Mesenchymal stem cell (in vitro differentiated cells and primary cell): Measurements from ENCODE around the gene LMBRD2.
A peak's percentile ranks its signal among the peaks of the same experiment; 100 is the strongest.

Source experiments
- DNase-seq: peaks from one replicate; pipeline ENCODE4 v3.0.0-alpha.2; 2013
- H2AFZ ChIP-seq: one replicate; pipeline ENCODE4 v1.6.1; 2013; ENCODE audit warnings: low read depth, mild to moderate bottlenecking, control low read depth, inconsistent platforms, low read length, moderate library complexity
- H2AK5ac ChIP-seq: 2 replicates; pipeline ENCODE4 v1.6.1; 2013; ENCODE audit warnings: low read length, moderate library complexity, mild to moderate bottlenecking, inconsistent platforms; ENCODE audit not compliant: severe bottlenecking
- H2BK120ac ChIP-seq: one replicate; pipeline ENCODE4 v1.6.1; 2013; ENCODE audit warnings: low read depth, mild to moderate bottlenecking, inconsistent platforms, low read length, moderate library complexity
- H2BK12ac ChIP-seq, 2 experiments: one replicate each; pipeline ENCODE4 v1.6.1; 2013; ENCODE audit warnings: inconsistent platforms in 2 of 2, low read length in 2 of 2, mild to moderate bottlenecking in 2 of 2, moderate library complexity in 2 of 2, control low read depth in 1 of 2
- H2BK15ac ChIP-seq: one replicate; pipeline ENCODE4 v1.6.1; 2013; ENCODE audit warnings: mild to moderate bottlenecking, low read depth, inconsistent platforms; ENCODE audit not compliant: poor library complexity, severe bottlenecking
- H2BK5ac ChIP-seq: 2 replicates; pipeline ENCODE4 v1.6.1; 2013; ENCODE audit warnings: low read depth, mild to moderate bottlenecking, low read length, control low read depth, inconsistent platforms; ENCODE audit not compliant: poor library complexity, severe bottlenecking
- H3K14ac ChIP-seq, 2 experiments: one replicate each; pipeline ENCODE4 v1.6.1; 2013; ENCODE audit warnings: inconsistent platforms in 2 of 2, low read length in 2 of 2, control low read depth in 1 of 2, mild to moderate bottlenecking in 1 of 2, moderate library complexity in 1 of 2
- H3K18ac ChIP-seq, 2 experiments: one replicate each; pipeline ENCODE4 v1.6.1; 2013; ENCODE audit warnings: inconsistent platforms in 2 of 2, low read length in 2 of 2, control low read depth in 1 of 2, low read depth in 1 of 2, mild to moderate bottlenecking in 1 of 2
- H3K23ac ChIP-seq, 2 experiments: one replicate each; pipeline ENCODE4 v1.6.1; 2013; ENCODE audit warnings: inconsistent platforms in 2 of 2, low read length in 2 of 2, mild to moderate bottlenecking in 2 of 2, moderate library complexity in 2 of 2, control low read depth in 1 of 2
- H3K27ac ChIP-seq: 2 replicates; pipeline ENCODE4 v1.5.1; 2013; ENCODE audit warnings: mild to moderate bottlenecking, moderate library complexity, low read length, control low read depth, inconsistent platforms; ENCODE audit not compliant: poor library complexity, severe bottlenecking
- H3K27me3 ChIP-seq, 2 experiments: 2 replicates each; pipeline versions ENCODE4 v1.6.1 to v1.7.0; 2013; ENCODE audit warnings: low read length in 2 of 2, mild to moderate bottlenecking in 2 of 2, moderate library complexity in 2 of 2, control low read depth in 1 of 2, inconsistent platforms in 1 of 2; ENCODE audit not compliant: control insufficient read depth in 1 of 2, insufficient read depth in 1 of 2
- H3K36me3 ChIP-seq, 2 experiments: 2 replicates each; pipeline versions ENCODE4 v1.6.1 to v1.7.0; 2013; ENCODE audit warnings: low read length in 2 of 2, control low read depth in 1 of 2, inconsistent platforms in 1 of 2, low read depth in 1 of 2, mild to moderate bottlenecking in 1 of 2; ENCODE audit not compliant: insufficient read depth in 2 of 2, control insufficient read depth in 1 of 2
- H3K4ac ChIP-seq, 2 experiments: one replicate each; pipeline ENCODE4 v1.6.1; 2013; ENCODE audit warnings: inconsistent platforms in 2 of 2, low read length in 2 of 2, mild to moderate bottlenecking in 2 of 2, moderate library complexity in 2 of 2, control low read depth in 1 of 2, low read depth in 1 of 2
- H3K4me1 ChIP-seq: 2 replicates; pipeline ENCODE4 v1.6.1; 2013; ENCODE audit warnings: low read depth, low read length, control low read depth; ENCODE audit not compliant: control insufficient read depth, insufficient read depth
- H3K4me2 ChIP-seq: 2 replicates; pipeline ENCODE4 v1.6.1; 2013; ENCODE audit warnings: low read length, mild to moderate bottlenecking, inconsistent platforms; ENCODE audit not compliant: poor library complexity, severe bottlenecking
- H3K4me3 ChIP-seq, 2 experiments: 2 replicates each; pipeline versions ENCODE4 v1.5.1 to v1.7.0; 2013; ENCODE audit warnings: low read length in 2 of 2, mild to moderate bottlenecking in 2 of 2, control low read depth in 1 of 2, low read depth in 1 of 2; ENCODE audit not compliant: insufficient read depth in 1 of 2
- H3K79me1 ChIP-seq: replicated peaks from 2 replicates; pipeline ENCODE4 v1.6.1; 2013; ENCODE audit warnings: mild to moderate bottlenecking, control low read depth, low read length, inconsistent platforms; ENCODE audit not compliant: poor library complexity, severe bottlenecking
- H3K9ac ChIP-seq: 2 replicates; pipeline ENCODE4 v1.7.0; 2013; ENCODE audit warnings: mild to moderate bottlenecking, low read length, moderate library complexity
- H3K9me3 ChIP-seq: 2 replicates; pipeline ENCODE4 v1.7.0; 2013; ENCODE audit warnings: mild to moderate bottlenecking, low read length; ENCODE audit not compliant: control insufficient read depth
- H4K8ac ChIP-seq: one replicate; pipeline ENCODE4 v1.6.1; 2013; ENCODE audit warnings: inconsistent platforms, mild to moderate bottlenecking, low read length, moderate library complexity
- H4K91ac ChIP-seq: one replicate; pipeline ENCODE4 v1.6.1; 2013; ENCODE audit warnings: mild to moderate bottlenecking, low read length, inconsistent platforms
- WGBS: methylation state at CpG from one replicate; pipeline ENCODE4 v1.1.7; 2013; ENCODE audit warnings: mixed read lengths; 5-methylcytosine and 5-hydroxymethylcytosine counted together

Gene LMBRD2

DNA sequence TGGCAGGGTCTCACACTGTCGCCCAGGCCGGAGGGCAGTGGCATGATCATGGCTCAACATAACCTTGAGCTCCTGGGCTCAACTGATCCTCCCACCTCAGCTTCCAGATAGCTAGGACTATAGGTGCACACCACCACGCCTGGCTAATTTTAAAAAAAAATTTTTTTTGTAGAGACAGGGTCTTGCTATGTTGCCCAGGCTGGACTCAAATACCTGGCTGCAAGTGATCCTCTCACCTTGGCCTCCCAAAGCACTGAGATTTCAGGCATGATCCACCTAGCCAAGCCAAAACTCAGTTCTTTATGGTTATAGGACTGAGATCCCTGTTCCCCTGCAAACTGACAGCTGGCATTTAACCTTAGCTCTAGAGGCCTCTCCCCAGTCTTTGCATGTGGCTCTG is 5.3 kb downstream of the LMBRD2 start:
- Histone ChIP-seq H3K23ac (no peak overlapping the region), H3K27me3 (no peaks in the 10 kb centered on the region), H2AFZ (no peak overlapping the region), H3K27ac (no peak overlapping the region), H3K4me2 (no peak overlapping the region), H2BK120ac (no peak overlapping the region), H3K9me3 (no peaks in the 10 kb centered on the region), H2BK5ac (no peak overlapping the region), H2BK12ac (no peak overlapping the region), H3K36me3 (peaks cover 0 to 9% of the 10 kb centered on the region in 2 experiments), H3K4me3 (no peak overlapping the region), H4K91ac (no peak overlapping the region), H3K9ac (no peak overlapping the region), H3K79me1 (peaks cover 17% of the 10 kb centered on the region), H2BK15ac (no peak overlapping the region), H3K4ac (no peak overlapping the region), H3K18ac (no peak overlapping the region), H4K8ac (no peak overlapping the region), H3K14ac (no peak overlapping the region), H3K4me1 (peaks cover 2% of the 10 kb centered on the region), H2AK5ac (no peak overlapping the region)
- no peak for DNase-seq
- 78% methylated on average over 3 of the region's 3 CpGs for WGBS

DNA sequence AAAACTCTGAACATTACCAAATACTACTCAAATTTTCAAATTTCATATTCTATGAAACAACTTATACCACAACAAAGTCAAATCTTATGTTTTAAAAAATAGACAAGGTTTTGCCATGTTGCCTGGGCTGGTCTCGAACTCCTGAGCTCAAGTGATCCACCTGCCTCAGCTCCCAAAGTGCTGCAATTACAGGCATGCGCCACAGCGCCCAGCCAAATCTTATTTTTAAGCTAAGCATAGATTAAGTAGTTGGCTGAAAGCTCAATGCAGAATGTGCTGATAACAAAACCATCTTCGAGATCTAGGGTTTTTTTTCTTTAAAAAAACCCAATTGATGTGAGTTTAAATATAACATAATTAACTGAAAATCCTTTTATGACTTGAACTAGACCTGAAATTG is 6.4 kb downstream of the LMBRD2 start:
- Histone ChIP-seq H2BK15ac (no peak overlapping the region), H2BK120ac (no peak overlapping the region), H3K79me1 (peaks cover 11% of the 10 kb centered on the region), H3K27me3 (no peaks in the 10 kb centered on the region), H3K4ac (no peak overlapping the region), H3K9me3 (no peaks in the 10 kb centered on the region), H2BK12ac (no peak overlapping the region), H3K4me3 (no peak overlapping the region), H2AFZ (no peak overlapping the region), H3K9ac (no peak overlapping the region), H3K18ac (no peak overlapping the region), H3K27ac (no peak overlapping the region), H3K14ac (no peak overlapping the region), H3K23ac (no peak overlapping the region), H2AK5ac (no peak overlapping the region), H3K36me3 (peaks cover 0 to 18% of the 10 kb centered on the region in 2 experiments), H4K91ac (no peak overlapping the region), H3K4me1 (no peaks in the 10 kb centered on the region), H3K4me2 (no peak overlapping the region), H4K8ac (no peak overlapping the region), H2BK5ac (no peak overlapping the region)
- DNase-seq = no peak
- 98% methylated on average over 3 of the region's 4 CpGs for WGBS

DNA sequence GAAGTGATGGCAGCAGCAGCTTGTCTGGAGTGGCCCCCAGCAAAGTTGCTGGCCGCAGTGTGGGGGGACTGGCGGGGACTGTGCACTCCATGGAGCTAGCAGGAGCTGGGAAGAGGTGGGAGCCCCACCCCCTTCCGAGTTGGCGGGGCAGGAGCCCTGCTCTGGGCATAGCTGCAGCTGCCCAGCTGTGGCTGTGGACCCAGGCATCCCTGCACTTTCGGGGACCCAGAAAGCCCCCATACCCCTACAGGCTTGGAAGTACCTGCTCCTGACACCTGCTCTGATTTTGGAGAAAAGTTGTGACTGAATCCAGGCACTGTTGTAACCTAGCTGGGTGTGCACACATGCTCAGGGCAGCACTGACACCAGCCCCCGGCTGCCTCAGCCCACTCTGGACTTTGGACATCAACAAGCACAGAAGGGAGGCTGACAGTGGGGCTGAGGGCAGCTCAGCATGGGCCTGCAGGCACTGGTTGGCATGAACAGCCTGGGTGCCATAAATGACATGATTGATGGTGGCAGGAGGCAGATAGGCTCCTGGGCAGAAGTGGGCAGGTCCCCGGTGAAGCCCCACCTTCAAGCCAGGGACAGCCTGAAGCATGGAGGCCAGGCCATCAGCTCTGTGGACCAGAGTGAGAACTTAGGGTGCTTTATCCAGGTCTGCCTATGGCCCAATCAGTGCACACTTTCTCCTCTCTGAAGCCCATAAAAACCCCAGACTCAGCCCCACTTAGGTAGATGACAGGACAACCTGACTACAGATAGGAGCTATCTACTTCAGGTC is 12.6 kb downstream of the LMBRD2 start:
- Histone ChIP-seq H3K27me3 (no peaks in the 10 kb centered on the region), H4K8ac (no peak overlapping the region), H4K91ac (no peak overlapping the region), H3K9ac (no peak overlapping the region), H3K4me2 (no peak overlapping the region), H2BK5ac (no peak overlapping the region), H2BK15ac (no peak overlapping the region), H2BK120ac (no peak overlapping the region), H3K4me1 (no peaks in the 10 kb centered on the region), H3K9me3 (peaks cover 6% of the 10 kb centered on the region), H3K36me3 (peaks cover 7 to 41% of the 10 kb centered on the region in 2 experiments), H3K27ac (no peak overlapping the region), H2BK12ac (no peak overlapping the region), H3K4ac (no peak overlapping the region), H2AFZ (no peak overlapping the region), H3K18ac (no peak overlapping the region), H3K14ac (peak overlapping the region in 1 of 2 experiments; percentile 48), H2AK5ac (no peak overlapping the region), H3K23ac (no peak overlapping the region), H3K4me3 (no peak overlapping the region), H3K79me1 (no peaks in the 10 kb centered on the region)
- WGBS = 88% methylated on average over 7 of the region's 7 CpGs
- no peak for DNase-seq

DNA sequence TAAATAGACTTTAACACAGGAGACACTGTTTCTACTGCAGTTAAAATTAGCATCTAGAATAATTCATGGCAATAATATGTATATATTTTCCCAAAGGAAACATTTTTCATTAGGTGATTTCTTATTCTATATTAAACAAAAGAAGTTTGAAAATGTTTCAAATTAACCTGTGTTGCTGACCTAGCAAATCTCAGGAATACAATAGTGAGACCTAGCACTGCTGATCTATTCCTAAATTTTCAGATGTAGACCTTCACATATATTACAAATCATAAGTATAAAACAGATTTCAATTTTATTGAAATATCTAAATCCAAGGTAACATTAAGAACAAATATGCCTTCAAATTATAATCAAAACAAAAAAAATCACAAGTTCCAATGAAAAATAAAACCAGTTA is 15.1 kb downstream of the LMBRD2 start:
- Histone ChIP-seq H2BK12ac (no peak overlapping the region), H3K4me3 (no peak overlapping the region), H4K8ac (no peak overlapping the region), H2AK5ac (no peak overlapping the region), H3K9me3 (peaks cover 6% of the 10 kb centered on the region), H3K4me2 (no peak overlapping the region), H3K14ac (no peak overlapping the region), H3K79me1 (no peaks in the 10 kb centered on the region), H3K23ac (no peak overlapping the region), H3K36me3 (peaks cover 7 to 33% of the 10 kb centered on the region in 2 experiments), H2BK120ac (no peak overlapping the region), H3K27me3 (no peaks in the 10 kb centered on the region), H3K18ac (no peak overlapping the region), H2BK5ac (no peak overlapping the region), H3K4me1 (no peaks in the 10 kb centered on the region), H3K4ac (no peak overlapping the region), H4K91ac (no peak overlapping the region), H3K27ac (no peak overlapping the region), H3K9ac (no peak overlapping the region), H2BK15ac (no peak overlapping the region), H2AFZ (no peak overlapping the region)
- no peak for DNase-seq
